ENCODE data around the gene NEAT1. TPM values are rescaled to one million over a fixed set of nuclear protein-coding genes. Genes with fewer than 3 reads are reported as not detected.
A peak's percentile ranks its signal among the peaks of the same experiment; 100 is the strongest.

Gene NEAT1
- total RNA-seq: 100 to 1,000 TPM; 554 to 555 TPM
- 461 to 868 reads per million in 2 donors for total RNA-seq

- DNase-seq (peak; percentile 62 to 79 (median 72)), ATAC-seq (no peak)
- H3K27ac Mint-ChIP-seq: peak within 1 kb of the TSS; percentile 100
- peak within 1 kb of the TSS; percentile 100 for H3K4me3 Mint-ChIP-seq
- no peaks in the 10 kb centered on the region for H3K27me3 Mint-ChIP-seq
- H3K9me3 ChIP-seq (ENCODE audit: control insufficient read depth, low read length, poor library complexity, severe bottlenecking): peaks cover 2% of the 10 kb centered on the region
- H3K4me1 Mint-ChIP-seq: peaks cover 68% of the 10 kb centered on the region
- peaks cover 25% of the 10 kb centered on the region for H3K36me3 Mint-ChIP-seq (ENCODE audit: low read depth)
These were observed at the start of gene NEAT1 for GRCh38 chr11:65422633-65423515. TSS of gene NEAT1 (plus strand) at chr11:65422798.

GRCh38 chr11:65373839-65374580 lies 48.6 kb upstream of the NEAT1 start:
- no peaks in the 10 kb centered on the region for H3K9me3 ChIP-seq (ENCODE audit: control insufficient read depth, low read length, poor library complexity, severe bottlenecking)
- H3K4me1 Mint-ChIP-seq: peaks cover 2% of the 10 kb centered on the region
- ATAC-seq (no peak), DNase-seq (no peak)
- no peaks in the 10 kb centered on the region for H3K27me3 Mint-ChIP-seq
- no peaks in the 10 kb centered on the region for H3K36me3 Mint-ChIP-seq (ENCODE audit: low read depth)
- peak overlapping the region; percentile 9 for H3K27ac Mint-ChIP-seq
- H3K4me3 Mint-ChIP-seq: no peak overlapping the region

- Mint-ChIP-seq H3K36me3 (ENCODE audit: low read depth) (no peaks in the 10 kb centered on the region), H3K4me1 (peaks cover 2% of the 10 kb centered on the region), H3K27me3 (no peaks in the 10 kb centered on the region), H3K4me3 (no peak overlapping the region), H3K27ac (peak overlapping the region; percentile 72)
- DNase-seq (no peak), ATAC-seq (no peak)
- H3K9me3 ChIP-seq (ENCODE audit: control insufficient read depth, low read length, poor library complexity, severe bottlenecking): no peaks in the 10 kb centered on the region
These were observed 47.6 kb upstream of the NEAT1 start for GRCh38 chr11:65375012-65375411.

- H3K36me3 Mint-ChIP-seq (ENCODE audit: low read depth): no peaks in the 10 kb centered on the region
- no peaks in the 10 kb centered on the region for H3K9me3 ChIP-seq (ENCODE audit: control insufficient read depth, low read length, poor library complexity, severe bottlenecking)
- H3K4me1 Mint-ChIP-seq: peaks cover 3% of the 10 kb centered on the region
- H3K4me3 Mint-ChIP-seq: no peak overlapping the region
- no peak overlapping the region for H3K27ac Mint-ChIP-seq
- no peak for DNase-seq
- H3K27me3 Mint-ChIP-seq: no peaks in the 10 kb centered on the region
- ATAC-seq: no peak
These were observed 46.4 kb upstream of the NEAT1 start for GRCh38 chr11:65376138-65376713.

GRCh38 chr11:65377036-65377435 lies 45.6 kb upstream of the NEAT1 start:
- DNase-seq (no peak), ATAC-seq (no peak)
- no peak overlapping the region for H3K4me3 Mint-ChIP-seq
- peaks cover 5% of the 10 kb centered on the region for H3K4me1 Mint-ChIP-seq
- no peaks in the 10 kb centered on the region for H3K36me3 Mint-ChIP-seq (ENCODE audit: low read depth)
- H3K27me3 Mint-ChIP-seq: no peaks in the 10 kb centered on the region
- peak overlapping the region; percentile 47 for H3K27ac Mint-ChIP-seq
- H3K9me3 ChIP-seq (ENCODE audit: control insufficient read depth, low read length, poor library complexity, severe bottlenecking): no peaks in the 10 kb centered on the region

GRCh38 chr11:65377777-65378176 lies 44.8 kb upstream of the NEAT1 start:
- no peaks in the 10 kb centered on the region for H3K9me3 ChIP-seq (ENCODE audit: control insufficient read depth, low read length, poor library complexity, severe bottlenecking)
- peak overlapping the region; percentile 47 for H3K27ac Mint-ChIP-seq
- ATAC-seq: no peak
- H3K4me1 Mint-ChIP-seq: peaks cover 9% of the 10 kb centered on the region
- H3K4me3 Mint-ChIP-seq: peak overlapping the region; percentile 19
- no peaks in the 10 kb centered on the region for H3K27me3 Mint-ChIP-seq
- no peak for DNase-seq
- no peaks in the 10 kb centered on the region for H3K36me3 Mint-ChIP-seq (ENCODE audit: low read depth)

- H3K9me3 ChIP-seq (ENCODE audit: control insufficient read depth, low read length, poor library complexity, severe bottlenecking): no peaks in the 10 kb centered on the region
- Mint-ChIP-seq H3K36me3 (ENCODE audit: low read depth) (no peaks in the 10 kb centered on the region), H3K4me3 (no peak overlapping the region), H3K27ac (peak overlapping the region; percentile 47), H3K4me1 (peaks cover 15% of the 10 kb centered on the region), H3K27me3 (no peaks in the 10 kb centered on the region)
- ATAC-seq (no peak), DNase-seq (no peak)
These were observed 44.2 kb upstream of the NEAT1 start for GRCh38 chr11:65378208-65378927.

- Mint-ChIP-seq H3K4me1 (peaks cover 20% of the 10 kb centered on the region), H3K36me3 (ENCODE audit: low read depth) (no peaks in the 10 kb centered on the region), H3K4me3 (no peak overlapping the region), H3K27me3 (no peaks in the 10 kb centered on the region), H3K27ac (no peak overlapping the region)
- ATAC-seq (no peak), DNase-seq (no peak)
- H3K9me3 ChIP-seq (ENCODE audit: control insufficient read depth, low read length, poor library complexity, severe bottlenecking): no peaks in the 10 kb centered on the region
These were observed 43.5 kb upstream of the NEAT1 start for GRCh38 chr11:65378928-65379638.

- DNase-seq (no peak), ATAC-seq (no peak)
- Mint-ChIP-seq H3K27me3 (no peaks in the 10 kb centered on the region), H3K4me3 (peak overlapping the region; percentile 25), H3K4me1 (peaks cover 26% of the 10 kb centered on the region), H3K27ac (peak overlapping the region; percentile 100), H3K36me3 (ENCODE audit: low read depth) (no peaks in the 10 kb centered on the region)
- H3K9me3 ChIP-seq (ENCODE audit: control insufficient read depth, low read length, poor library complexity, severe bottlenecking): no peaks in the 10 kb centered on the region
These were observed 42.7 kb upstream of the NEAT1 start for GRCh38 chr11:65379698-65380459.

GRCh38 chr11:65380460-65381119 lies 42.0 kb upstream of the NEAT1 start:
- ATAC-seq (no peak), DNase-seq (no peak)
- Mint-ChIP-seq H3K4me1 (peaks cover 31% of the 10 kb centered on the region), H3K27ac (peak overlapping the region; percentile 100), H3K27me3 (no peaks in the 10 kb centered on the region), H3K4me3 (peak overlapping the region; percentile 93), H3K36me3 (ENCODE audit: low read depth) (no peaks in the 10 kb centered on the region)
- no peaks in the 10 kb centered on the region for H3K9me3 ChIP-seq (ENCODE audit: control insufficient read depth, low read length, poor library complexity, severe bottlenecking)

GRCh38 chr11:65381716-65382032 lies 40.9 kb upstream of the NEAT1 start:
- no peaks in the 10 kb centered on the region for H3K9me3 ChIP-seq (ENCODE audit: control insufficient read depth, low read length, poor library complexity, severe bottlenecking)
- Mint-ChIP-seq H3K4me3 (peak overlapping the region; percentile 93), H3K27ac (peak overlapping the region; percentile 100), H3K36me3 (ENCODE audit: low read depth) (no peaks in the 10 kb centered on the region), H3K4me1 (peaks cover 31% of the 10 kb centered on the region), H3K27me3 (no peaks in the 10 kb centered on the region)
- DNase-seq (no peak), ATAC-seq (no peak)

All from T-helper 17 cell (primary cell).